ENCODE measurements around the gene FHL3. TPM values are rescaled to one million over a fixed set of nuclear protein-coding genes. Genes with fewer than 3 reads are reported as not detected.
A peak's percentile ranks its signal among the peaks of the same experiment; 100 is the strongest.

Gene FHL3
- total and polyA plus RNA-seq, 9 of the 15 experiments (the other 6 are each of a cell fraction or from before 2014, with no cell fraction given), result 6.1 to 144 (median 34.1) TPM

DNA sequence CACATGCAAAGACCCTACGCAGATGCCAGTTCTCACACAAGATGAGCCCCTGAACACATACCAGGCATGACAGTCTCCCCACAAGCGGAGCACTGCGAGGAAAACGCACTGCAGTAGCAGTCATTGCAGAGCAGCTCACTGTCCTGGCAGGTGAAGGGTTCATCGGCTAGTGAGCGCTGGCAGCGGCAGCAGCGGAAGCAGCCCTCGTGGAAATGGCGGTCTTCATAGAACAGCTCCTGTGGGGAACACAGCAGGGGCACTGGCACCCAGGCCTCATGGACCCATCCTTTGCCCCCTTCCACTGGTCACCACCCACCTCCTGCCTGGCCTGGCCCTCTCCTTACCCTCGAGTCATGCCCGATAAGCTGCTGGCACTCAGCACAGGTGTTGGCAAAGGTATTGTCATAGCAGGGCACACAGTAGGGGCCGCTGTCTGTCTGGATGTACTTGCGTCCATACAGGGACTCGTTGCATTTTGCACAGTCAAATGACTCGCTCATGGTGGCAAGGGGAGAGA, 6.3 kb downstream of the FHL3 start (continued):
- TF ChIP-seq, protein P1, sequence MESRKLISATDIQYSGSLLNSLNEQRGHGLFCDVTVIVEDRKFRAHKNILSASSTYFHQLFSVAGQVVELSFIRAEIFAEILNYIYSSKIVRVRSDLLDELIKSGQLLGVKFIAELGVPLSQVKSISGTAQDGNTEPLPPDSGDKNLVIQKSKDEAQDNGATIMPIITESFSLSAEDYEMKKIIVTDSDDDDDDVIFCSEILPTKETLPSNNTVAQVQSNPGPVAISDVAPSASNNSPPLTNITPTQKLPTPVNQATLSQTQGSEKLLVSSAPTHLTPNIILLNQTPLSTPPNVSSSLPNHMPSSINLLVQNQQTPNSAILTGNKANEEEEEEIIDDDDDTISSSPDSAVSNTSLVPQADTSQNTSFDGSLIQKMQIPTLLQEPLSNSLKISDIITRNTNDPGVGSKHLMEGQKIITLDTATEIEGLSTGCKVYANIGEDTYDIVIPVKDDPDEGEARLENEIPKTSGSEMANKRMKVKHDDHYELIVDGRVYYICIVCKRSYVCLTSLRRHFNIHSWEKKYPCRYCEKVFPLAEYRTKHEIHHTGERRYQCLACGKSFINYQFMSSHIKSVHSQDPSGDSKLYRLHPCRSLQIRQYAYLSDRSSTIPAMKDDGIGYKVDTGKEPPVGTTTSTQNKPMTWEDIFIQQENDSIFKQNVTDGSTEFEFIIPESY (CRISPR knock-in tag; IDR thresholded peaks at IDR 0.05), result peak; percentile 94
- TF ChIP-seq, protein P2, sequence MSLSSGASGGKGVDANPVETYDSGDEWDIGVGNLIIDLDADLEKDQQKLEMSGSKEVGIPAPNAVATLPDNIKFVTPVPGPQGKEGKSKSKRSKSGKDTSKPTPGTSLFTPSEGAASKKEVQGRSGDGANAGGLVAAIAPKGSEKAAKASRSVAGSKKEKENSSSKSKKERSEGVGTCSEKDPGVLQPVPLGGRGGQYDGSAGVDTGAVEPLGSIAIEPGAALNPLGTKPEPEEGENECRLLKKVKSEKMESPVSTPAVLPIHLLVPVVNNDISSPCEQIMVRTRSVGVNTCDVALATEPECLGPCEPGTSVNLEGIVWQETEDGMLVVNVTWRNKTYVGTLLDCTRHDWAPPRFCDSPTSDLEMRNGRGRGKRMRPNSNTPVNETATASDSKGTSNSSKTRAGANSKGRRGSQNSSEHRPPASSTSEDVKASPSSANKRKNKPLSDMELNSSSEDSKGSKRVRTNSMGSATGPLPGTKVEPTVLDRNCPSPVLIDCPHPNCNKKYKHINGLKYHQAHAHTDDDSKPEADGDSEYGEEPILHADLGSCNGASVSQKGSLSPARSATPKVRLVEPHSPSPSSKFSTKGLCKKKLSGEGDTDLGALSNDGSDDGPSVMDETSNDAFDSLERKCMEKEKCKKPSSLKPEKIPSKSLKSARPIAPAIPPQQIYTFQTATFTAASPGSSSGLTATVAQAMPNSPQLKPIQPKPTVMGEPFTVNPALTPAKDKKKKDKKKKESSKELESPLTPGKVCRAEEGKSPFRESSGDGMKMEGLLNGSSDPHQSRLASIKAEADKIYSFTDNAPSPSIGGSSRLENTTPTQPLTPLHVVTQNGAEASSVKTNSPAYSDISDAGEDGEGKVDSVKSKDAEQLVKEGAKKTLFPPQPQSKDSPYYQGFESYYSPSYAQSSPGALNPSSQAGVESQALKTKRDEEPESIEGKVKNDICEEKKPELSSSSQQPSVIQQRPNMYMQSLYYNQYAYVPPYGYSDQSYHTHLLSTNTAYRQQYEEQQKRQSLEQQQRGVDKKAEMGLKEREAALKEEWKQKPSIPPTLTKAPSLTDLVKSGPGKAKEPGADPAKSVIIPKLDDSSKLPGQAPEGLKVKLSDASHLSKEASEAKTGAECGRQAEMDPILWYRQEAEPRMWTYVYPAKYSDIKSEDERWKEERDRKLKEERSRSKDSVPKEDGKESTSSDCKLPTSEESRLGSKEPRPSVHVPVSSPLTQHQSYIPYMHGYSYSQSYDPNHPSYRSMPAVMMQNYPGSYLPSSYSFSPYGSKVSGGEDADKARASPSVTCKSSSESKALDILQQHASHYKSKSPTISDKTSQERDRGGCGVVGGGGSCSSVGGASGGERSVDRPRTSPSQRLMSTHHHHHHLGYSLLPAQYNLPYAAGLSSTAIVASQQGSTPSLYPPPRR (CRISPR knock-in tag; IDR thresholded peaks at IDR 0.05; ENCODE audit: borderline replicate concordance), result peak; percentile 18; the same call in 1 of the 2 replicates
- TF ChIP-seq CBX3 (IDR thresholded peaks at IDR 0.05; ENCODE audit: borderline replicate concordance in 1 of 2, low read length in 2 of 2) (0 out of 3 replicates have a peak, but pooled peaks of 1 of the 2 experiments have one; percentile 10), CC2D1A (IDR thresholded peaks at IDR 0.05) (no peak), DACH1 (IDR thresholded peaks at IDR 0.05; ENCODE audit: partially characterized antibody) (no peak)
- TF ChIP-seq, protein P3, sequence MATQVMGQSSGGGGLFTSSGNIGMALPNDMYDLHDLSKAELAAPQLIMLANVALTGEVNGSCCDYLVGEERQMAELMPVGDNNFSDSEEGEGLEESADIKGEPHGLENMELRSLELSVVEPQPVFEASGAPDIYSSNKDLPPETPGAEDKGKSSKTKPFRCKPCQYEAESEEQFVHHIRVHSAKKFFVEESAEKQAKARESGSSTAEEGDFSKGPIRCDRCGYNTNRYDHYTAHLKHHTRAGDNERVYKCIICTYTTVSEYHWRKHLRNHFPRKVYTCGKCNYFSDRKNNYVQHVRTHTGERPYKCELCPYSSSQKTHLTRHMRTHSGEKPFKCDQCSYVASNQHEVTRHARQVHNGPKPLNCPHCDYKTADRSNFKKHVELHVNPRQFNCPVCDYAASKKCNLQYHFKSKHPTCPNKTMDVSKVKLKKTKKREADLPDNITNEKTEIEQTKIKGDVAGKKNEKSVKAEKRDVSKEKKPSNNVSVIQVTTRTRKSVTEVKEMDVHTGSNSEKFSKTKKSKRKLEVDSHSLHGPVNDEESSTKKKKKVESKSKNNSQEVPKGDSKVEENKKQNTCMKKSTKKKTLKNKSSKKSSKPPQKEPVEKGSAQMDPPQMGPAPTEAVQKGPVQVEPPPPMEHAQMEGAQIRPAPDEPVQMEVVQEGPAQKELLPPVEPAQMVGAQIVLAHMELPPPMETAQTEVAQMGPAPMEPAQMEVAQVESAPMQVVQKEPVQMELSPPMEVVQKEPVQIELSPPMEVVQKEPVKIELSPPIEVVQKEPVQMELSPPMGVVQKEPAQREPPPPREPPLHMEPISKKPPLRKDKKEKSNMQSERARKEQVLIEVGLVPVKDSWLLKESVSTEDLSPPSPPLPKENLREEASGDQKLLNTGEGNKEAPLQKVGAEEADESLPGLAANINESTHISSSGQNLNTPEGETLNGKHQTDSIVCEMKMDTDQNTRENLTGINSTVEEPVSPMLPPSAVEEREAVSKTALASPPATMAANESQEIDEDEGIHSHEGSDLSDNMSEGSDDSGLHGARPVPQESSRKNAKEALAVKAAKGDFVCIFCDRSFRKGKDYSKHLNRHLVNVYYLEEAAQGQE (IDR thresholded peaks at IDR 0.05; ENCODE audit: borderline replicate concordance), result no peak
- TF ChIP-seq, protein P3 (CRISPR knock-in tag; IDR thresholded peaks at IDR 0.05; ENCODE audit: low read depth), result peak; percentile 22; the same call in 1 of the 2 replicates
- TF ChIP-seq, protein P4, sequence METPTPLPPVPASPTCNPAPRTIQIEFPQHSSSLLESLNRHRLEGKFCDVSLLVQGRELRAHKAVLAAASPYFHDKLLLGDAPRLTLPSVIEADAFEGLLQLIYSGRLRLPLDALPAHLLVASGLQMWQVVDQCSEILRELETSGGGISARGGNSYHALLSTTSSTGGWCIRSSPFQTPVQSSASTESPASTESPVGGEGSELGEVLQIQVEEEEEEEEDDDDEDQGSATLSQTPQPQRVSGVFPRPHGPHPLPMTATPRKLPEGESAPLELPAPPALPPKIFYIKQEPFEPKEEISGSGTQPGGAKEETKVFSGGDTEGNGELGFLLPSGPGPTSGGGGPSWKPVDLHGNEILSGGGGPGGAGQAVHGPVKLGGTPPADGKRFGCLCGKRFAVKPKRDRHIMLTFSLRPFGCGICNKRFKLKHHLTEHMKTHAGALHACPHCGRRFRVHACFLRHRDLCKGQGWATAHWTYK (CRISPR knock-in tag; IDR thresholded peaks at IDR 0.05), result peak; percentile 82
